ENCODE measurements around the gene STK10. TPM values are rescaled to one million over a fixed set of nuclear protein-coding genes. Genes with fewer than 3 reads are reported as not detected.

The STK10 gene
- polyA plus RNA-seq, 1 of the 3 experiments (the other 2 are of a cell fraction): 11.0 TPM

DNA sequence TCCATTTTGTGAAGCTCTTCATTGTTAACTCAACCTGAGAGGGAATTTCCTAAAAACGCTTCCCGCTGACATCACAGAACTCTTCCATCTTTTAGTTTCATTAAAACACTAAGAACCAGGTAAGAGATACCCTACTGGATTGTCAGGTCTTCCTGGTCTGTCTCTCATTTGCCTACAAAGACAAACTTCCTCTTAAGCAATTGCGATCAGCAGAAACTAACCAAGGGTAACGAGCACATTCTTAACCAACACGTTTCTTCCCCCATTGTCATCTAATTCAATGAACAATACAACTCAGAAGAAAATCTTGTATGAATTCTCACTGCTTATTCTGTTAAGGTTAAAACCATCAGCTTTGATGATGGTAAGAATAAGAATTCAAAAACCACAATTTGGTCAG, 188.1 kb downstream of the STK10 start:
- peaks cover 6% of the 10 kb centered on the region for H3F3A ChIP-seq (replicated peaks; ENCODE audit: insufficient read depth)
- 95% methylated on average over 5 of the region's 5 CpGs for whole genome bisulfite sequencing (ENCODE audit: low lambda C conversion rate)
- H4K20me1 ChIP-seq (ENCODE audit: insufficient read depth): peaks cover 97% of the 10 kb centered on the region
- CTCF ChIA-PET: interaction anchor here (1.0 kb wide), 1 partner anchor 581 kb away, joined by 4 read pairs; no protein-coding TSS in a partner anchor
- H3K9me2 ChIP-seq: no peaks in the 10 kb centered on the region
- no peaks in the 10 kb centered on the region for H3K9me3 ChIP-seq
- POLR2A ChIA-PET: interaction anchor here (0.7 kb wide), 1 partner anchor 71 kb away, joined by 3 read pairs; no protein-coding TSS in a partner anchor
- H3K4me3 ChIP-seq (ENCODE audit: low read depth in 2 of 2, low read length in 1 of 2): no peak overlapping the region
- peaks cover 8 to 11% of the 10 kb centered on the region in 2 experiments for H3K36me3 ChIP-seq (replicated peaks in 1 of 2; ENCODE audit: control insufficient read depth in 1 of 2, insufficient read depth in 2 of 2, low read length in 1 of 2)
- no peak overlapping the region for H3K9ac ChIP-seq
- peaks cover 100% of the 10 kb centered on the region for H3K79me2 ChIP-seq (ENCODE audit: insufficient read depth)
- DNase-seq: no peak
- H3K27me3 ChIP-seq (ENCODE audit: insufficient read depth): no peaks in the 10 kb centered on the region
- H3K27ac ChIP-seq (ENCODE audit: low read depth in 2 of 2, low read length in 1 of 2): no peak overlapping the region
- peaks cover 17% of the 10 kb centered on the region in 2 experiments for H3K4me1 ChIP-seq (ENCODE audit: control insufficient read depth in 1 of 2, insufficient read depth in 2 of 2, low read depth in 1 of 2, low read length in 1 of 2)
- no peak overlapping the region for H2AFZ ChIP-seq (ENCODE audit: low read depth)
- TF ChIP-seq MEF2A (IDR thresholded peaks at IDR 0.05; ENCODE audit: borderline replicate concordance, low read depth) (no peak), NFIC (IDR thresholded peaks at IDR 0.05; ENCODE audit: borderline replicate concordance) (no peak), TAF1 (IDR thresholded peaks at IDR 0.05; ENCODE audit: borderline replicate concordance, low read depth, low read length) (no peak), RXRA (IDR thresholded peaks at IDR 0.05; ENCODE audit: borderline replicate concordance, low read depth) (no peak), RAD21 (IDR thresholded peaks at IDR 0.05; ENCODE audit: low read length) (no peak), EZH2phosphoT487 (IDR thresholded peaks at IDR 0.05; ENCODE audit: borderline replicate concordance, low read depth) (no peak), FOSL2 (IDR thresholded peaks at IDR 0.05; ENCODE audit: borderline replicate concordance, low read depth) (no peak), POLR2AphosphoS5 (IDR thresholded peaks at IDR 0.05; ENCODE audit: low read depth, low read length) (no peak), EP300 (IDR thresholded peaks at IDR 0.05; ENCODE audit: borderline replicate concordance in 1 of 2, low read depth in 1 of 2, low read length in 1 of 2) (no peak), CHD2 (IDR thresholded peaks at IDR 0.05; ENCODE audit: low read length, partially characterized antibody) (no peak), SIN3A (IDR thresholded peaks at IDR 0.05; ENCODE audit: borderline replicate concordance, low read depth, low read length) (no peak), FOXM1 (IDR thresholded peaks at IDR 0.05; ENCODE audit: low read depth) (no peak)
- TF ChIP-seq, protein P1, sequence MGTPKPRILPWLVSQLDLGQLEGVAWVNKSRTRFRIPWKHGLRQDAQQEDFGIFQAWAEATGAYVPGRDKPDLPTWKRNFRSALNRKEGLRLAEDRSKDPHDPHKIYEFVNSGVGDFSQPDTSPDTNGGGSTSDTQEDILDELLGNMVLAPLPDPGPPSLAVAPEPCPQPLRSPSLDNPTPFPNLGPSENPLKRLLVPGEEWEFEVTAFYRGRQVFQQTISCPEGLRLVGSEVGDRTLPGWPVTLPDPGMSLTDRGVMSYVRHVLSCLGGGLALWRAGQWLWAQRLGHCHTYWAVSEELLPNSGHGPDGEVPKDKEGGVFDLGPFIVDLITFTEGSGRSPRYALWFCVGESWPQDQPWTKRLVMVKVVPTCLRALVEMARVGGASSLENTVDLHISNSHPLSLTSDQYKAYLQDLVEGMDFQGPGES (IDR thresholded peaks at IDR 0.05; ENCODE audit: low read depth, low read length): no peak
- TF ChIP-seq, protein P2, sequence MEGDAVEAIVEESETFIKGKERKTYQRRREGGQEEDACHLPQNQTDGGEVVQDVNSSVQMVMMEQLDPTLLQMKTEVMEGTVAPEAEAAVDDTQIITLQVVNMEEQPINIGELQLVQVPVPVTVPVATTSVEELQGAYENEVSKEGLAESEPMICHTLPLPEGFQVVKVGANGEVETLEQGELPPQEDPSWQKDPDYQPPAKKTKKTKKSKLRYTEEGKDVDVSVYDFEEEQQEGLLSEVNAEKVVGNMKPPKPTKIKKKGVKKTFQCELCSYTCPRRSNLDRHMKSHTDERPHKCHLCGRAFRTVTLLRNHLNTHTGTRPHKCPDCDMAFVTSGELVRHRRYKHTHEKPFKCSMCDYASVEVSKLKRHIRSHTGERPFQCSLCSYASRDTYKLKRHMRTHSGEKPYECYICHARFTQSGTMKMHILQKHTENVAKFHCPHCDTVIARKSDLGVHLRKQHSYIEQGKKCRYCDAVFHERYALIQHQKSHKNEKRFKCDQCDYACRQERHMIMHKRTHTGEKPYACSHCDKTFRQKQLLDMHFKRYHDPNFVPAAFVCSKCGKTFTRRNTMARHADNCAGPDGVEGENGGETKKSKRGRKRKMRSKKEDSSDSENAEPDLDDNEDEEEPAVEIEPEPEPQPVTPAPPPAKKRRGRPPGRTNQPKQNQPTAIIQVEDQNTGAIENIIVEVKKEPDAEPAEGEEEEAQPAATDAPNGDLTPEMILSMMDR (IDR thresholded peaks at IDR 0.05): no peak
- TF ChIP-seq, protein P3, sequence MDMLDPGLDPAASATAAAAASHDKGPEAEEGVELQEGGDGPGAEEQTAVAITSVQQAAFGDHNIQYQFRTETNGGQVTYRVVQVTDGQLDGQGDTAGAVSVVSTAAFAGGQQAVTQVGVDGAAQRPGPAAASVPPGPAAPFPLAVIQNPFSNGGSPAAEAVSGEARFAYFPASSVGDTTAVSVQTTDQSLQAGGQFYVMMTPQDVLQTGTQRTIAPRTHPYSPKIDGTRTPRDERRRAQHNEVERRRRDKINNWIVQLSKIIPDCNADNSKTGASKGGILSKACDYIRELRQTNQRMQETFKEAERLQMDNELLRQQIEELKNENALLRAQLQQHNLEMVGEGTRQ (IDR thresholded peaks at IDR 0.05; ENCODE audit: borderline replicate concordance, low read depth, low read length): no peak
- TF ChIP-seq, protein P4, sequence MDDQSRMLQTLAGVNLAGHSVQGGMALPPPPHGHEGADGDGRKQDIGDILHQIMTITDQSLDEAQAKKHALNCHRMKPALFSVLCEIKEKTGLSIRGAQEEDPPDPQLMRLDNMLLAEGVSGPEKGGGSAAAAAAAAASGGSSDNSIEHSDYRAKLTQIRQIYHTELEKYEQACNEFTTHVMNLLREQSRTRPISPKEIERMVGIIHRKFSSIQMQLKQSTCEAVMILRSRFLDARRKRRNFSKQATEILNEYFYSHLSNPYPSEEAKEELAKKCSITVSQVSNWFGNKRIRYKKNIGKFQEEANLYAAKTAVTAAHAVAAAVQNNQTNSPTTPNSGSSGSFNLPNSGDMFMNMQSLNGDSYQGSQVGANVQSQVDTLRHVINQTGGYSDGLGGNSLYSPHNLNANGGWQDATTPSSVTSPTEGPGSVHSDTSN (IDR thresholded peaks at IDR 0.05): no peak
- H3K4me2 ChIP-seq: no peak overlapping the region
